Endothelial cell (in vitro differentiated cells): ENCODE results near the gene TMEM82. TPM values are rescaled to one million over a fixed set of nuclear protein-coding genes. Genes with fewer than 3 reads are reported as not detected.
A peak's percentile ranks its signal among the peaks of the same experiment; 100 is the strongest.

Source experiments
- DNase-seq: peaks from one replicate; pipeline ENCODE4 v3.0.0; 2021; ENCODE audit warnings: low spot score
- H3K27ac Mint-ChIP-seq: one replicate; pipeline ENCODE4 v1.8.0; 2021; ENCODE audit warnings: mixed read lengths, inconsistent platforms; ENCODE audit not compliant: unreplicated experiment
- H3K27me3 Mint-ChIP-seq: one replicate; pipeline ENCODE4 v1.8.0; 2021; ENCODE audit warnings: mild to moderate bottlenecking, moderate library complexity, mixed read lengths, inconsistent platforms; ENCODE audit not compliant: unreplicated experiment
- H3K36me3 Mint-ChIP-seq: one replicate; pipeline ENCODE4 v1.8.0; 2021; ENCODE audit warnings: mild to moderate bottlenecking, low read depth, mixed read lengths, inconsistent platforms; ENCODE audit not compliant: unreplicated experiment
- H3K4me1 Mint-ChIP-seq: one replicate; pipeline ENCODE4 v1.8.0; 2021; ENCODE audit warnings: mild to moderate bottlenecking, mixed read lengths, inconsistent platforms; ENCODE audit not compliant: unreplicated experiment
- H3K4me3 Mint-ChIP-seq: one replicate; pipeline ENCODE4 v1.8.0; 2021; ENCODE audit warnings: mild to moderate bottlenecking, mixed read lengths, inconsistent platforms; ENCODE audit not compliant: unreplicated experiment
- H3K9me3 Mint-ChIP-seq: one replicate; pipeline ENCODE4 v1.8.0; 2021; ENCODE audit warnings: mixed read lengths, inconsistent platforms; ENCODE audit not compliant: unreplicated experiment
- CTCF ChIP-seq: fragments of 200-600 bp; sonication (generic); IDR thresholded peaks from one replicate; pipeline ENCODE4 v1.5.0; 2021; ENCODE audit warnings: antibody characterized with exemption; ENCODE audit not compliant: unreplicated experiment
- total RNA-seq: library from RNA; stranded (reverse); fragmentation: NEBNext Ultra II Directional; extraction: Animal tissue kit (Norgen Biotek cat#: 25700); gene quantifications from one replicate; pipeline ENCODE4 v1.2.1, GENCODE V29; 2021; ENCODE audit not compliant: unreplicated experiment

The TMEM82 gene
- total RNA-seq, 1 donor from 2014 or later: not detected

GRCh38 chr1:15753776-15754175 is 11.5 kb downstream of the TMEM82 start:
- no peak for DNase-seq
- no peak overlapping the region for H3K4me3 Mint-ChIP-seq
- H3K36me3 Mint-ChIP-seq: peaks cover 5% of the 10 kb centered on the region
- peaks cover 8% of the 10 kb centered on the region for H3K27me3 Mint-ChIP-seq
- H3K27ac Mint-ChIP-seq: no peak overlapping the region
- peaks cover 16% of the 10 kb centered on the region for H3K4me1 Mint-ChIP-seq
- no peaks in the 10 kb centered on the region for H3K9me3 Mint-ChIP-seq
- no peak for TF ChIP-seq CTCF

GRCh38 chr1:15755021-15755645 is 12.8 kb downstream of the TMEM82 start:
- Mint-ChIP-seq H3K4me1 (peaks cover 11% of the 10 kb centered on the region), H3K27ac (no peak overlapping the region), H3K27me3 (peaks cover 8% of the 10 kb centered on the region), H3K9me3 (no peaks in the 10 kb centered on the region), H3K4me3 (no peak overlapping the region), H3K36me3 (peaks cover 5% of the 10 kb centered on the region)
- TF ChIP-seq CTCF: no peak
- DNase-seq: no peak

- no peak overlapping the region for H3K27ac Mint-ChIP-seq
- no peak overlapping the region for H3K4me3 Mint-ChIP-seq
- H3K4me1 Mint-ChIP-seq: peaks cover 12% of the 10 kb centered on the region
- no peaks in the 10 kb centered on the region for H3K9me3 Mint-ChIP-seq
- DNase-seq: no peak
- H3K27me3 Mint-ChIP-seq: peaks cover 8% of the 10 kb centered on the region
- H3K36me3 Mint-ChIP-seq: peaks cover 5% of the 10 kb centered on the region
- no peak for TF ChIP-seq CTCF
Observed at GRCh38 chr1:15755646-15756040, 13.3 kb downstream of the TMEM82 start.

- no peak for DNase-seq
- H3K4me1 Mint-ChIP-seq: peaks cover 18% of the 10 kb centered on the region
- H3K36me3 Mint-ChIP-seq: peaks cover 5% of the 10 kb centered on the region
- H3K27ac Mint-ChIP-seq: no peak overlapping the region
- peak overlapping the region; percentile 32 for H3K4me3 Mint-ChIP-seq
- H3K27me3 Mint-ChIP-seq: peaks cover 9% of the 10 kb centered on the region
- no peak for TF ChIP-seq CTCF
- H3K9me3 Mint-ChIP-seq: no peaks in the 10 kb centered on the region
Observed at GRCh38 chr1:15756143-15757015, 14.1 kb downstream of the TMEM82 start.

GRCh38 chr1:15757016-15757543 is 14.8 kb downstream of the TMEM82 start:
- no peak for TF ChIP-seq CTCF
- Mint-ChIP-seq H3K27me3 (peaks cover 9% of the 10 kb centered on the region), H3K4me3 (no peak overlapping the region), H3K9me3 (no peaks in the 10 kb centered on the region), H3K4me1 (peaks cover 25% of the 10 kb centered on the region), H3K27ac (no peak overlapping the region), H3K36me3 (peaks cover 9% of the 10 kb centered on the region)
- no peak for DNase-seq
